Breast epithelium (tissue), 4 donors: Measurements from ENCODE around the gene FAM13B. TPM values are rescaled to one million over a fixed set of nuclear protein-coding genes. Genes with fewer than 3 reads are reported as not detected.
"Not testable (repeated sequence)": the region's sequence is repeated elsewhere in the genome, so short reads cannot be mapped to it uniquely, and the experiment has no call there.

Experiments
- DNase-seq, 2 donors: peaks; one replicate each; pipeline ENCODE4 v3.0.0-alpha.2; 2019; ENCODE audit warnings: low spot score in 2 of 2
- H3K27ac ChIP-seq, 2 donors: fragments of 200-600 bp; sonication (generic) in 1 of 2; one replicate each; pipeline ENCODE4 v1.5.1; 2016 to 2019; ENCODE audit warnings: mild to moderate bottlenecking in 1 of 2
- H3K27me3 ChIP-seq, 2 donors: fragments of 200-600 bp; sonication (generic) in 1 of 2; one replicate each; pipeline versions ENCODE4 v1.5.1 to v1.6.0; 2017 to 2019; ENCODE audit warnings: control low read depth in 1 of 2, mild to moderate bottlenecking in 1 of 2
- H3K36me3 ChIP-seq: fragments of 200-600 bp; one replicate; pipeline ENCODE4 v1.5.1; 2019
- H3K4me1 ChIP-seq, 2 donors: fragments of 200-600 bp; sonication (generic); one replicate each; pipeline ENCODE4 v1.5.1; 2016 to 2019; ENCODE audit warnings: control low read depth in 1 of 2
- H3K4me3 ChIP-seq, 3 donors: fragments of 200-600 bp; sonication (generic); 1 replicate in 2 of 3; 2 replicates in 1 of 3; pipeline ENCODE4 v1.5.1; 2016 to 2019; ENCODE audit warnings: mild to moderate bottlenecking in 3 of 3, moderate library complexity in 2 of 3
- H3K9me3 ChIP-seq, 2 donors: fragments of 200-600 bp; sonication (generic) in 1 of 2; one replicate each; pipeline ENCODE4 v1.5.1; 2016 to 2019; ENCODE audit warnings: control low read depth in 1 of 2
- CTCF ChIP-seq, 3 donors: fragments of 450-650 bp; IDR thresholded peaks; one replicate each; pipeline ENCODE4 v1.5.1; 2016 to 2017; ENCODE audit warnings: antibody characterized with exemption in 3 of 3, mild to moderate bottlenecking in 3 of 3, moderate library complexity in 3 of 3
- POLR2A ChIP-seq: fragments of 450-650 bp; IDR thresholded peaks from one replicate; pipeline ENCODE4 v1.6.1; 2016; ENCODE audit warnings: antibody characterized with exemption, mild to moderate bottlenecking, moderate library complexity
- POLR2AphosphoS5 ChIP-seq, 3 donors: sonication (generic); formaldehyde crosslinking; IDR thresholded peaks; one replicate each; pipeline ENCODE4 v1.6.1; 2017; ENCODE audit warnings: antibody characterized with exemption in 3 of 3
- intact Hi-C: fragments of 100-400 bp; cut with DNase I; formaldehyde crosslinking; loops from one replicate; pipeline ENCODE4 v1.15.1; 2023; ENCODE audit warnings: low total_unique reads
- total RNA-seq, 3 donors: library from RNA; depleted of rRNA; stranded (reverse); fragments of >200 nt; gene quantifications; one replicate each; pipeline ENCODE4 v1.1.0, GENCODE V29; 2016

FAM13B gene
- total RNA-seq, 3 donors from 2014 or later, result 42.7 to 55.8 (median 52.4) TPM

GRCh38 chr5:137959488-137959887, 73.4 kb downstream of the FAM13B start:
- H3K27ac ChIP-seq, result no peak overlapping the region
- no peak for DNase-seq
- H3K27me3 ChIP-seq, result no peaks in the 10 kb centered on the region
- no peak for TF ChIP-seq POLR2AphosphoS5 (IDR thresholded peaks at IDR 0.05)
- no peak for TF ChIP-seq POLR2A
- no peak for TF ChIP-seq CTCF (IDR thresholded peaks at IDR 0.05)
- no peaks in the 10 kb centered on the region for H3K9me3 ChIP-seq
- H3K4me1 ChIP-seq, result no peaks in the 10 kb centered on the region
- intact Hi-C loops, result no loop called here
- no peaks in the 10 kb centered on the region for H3K36me3 ChIP-seq
- H3K4me3 ChIP-seq, result no peak overlapping the region

DNA sequence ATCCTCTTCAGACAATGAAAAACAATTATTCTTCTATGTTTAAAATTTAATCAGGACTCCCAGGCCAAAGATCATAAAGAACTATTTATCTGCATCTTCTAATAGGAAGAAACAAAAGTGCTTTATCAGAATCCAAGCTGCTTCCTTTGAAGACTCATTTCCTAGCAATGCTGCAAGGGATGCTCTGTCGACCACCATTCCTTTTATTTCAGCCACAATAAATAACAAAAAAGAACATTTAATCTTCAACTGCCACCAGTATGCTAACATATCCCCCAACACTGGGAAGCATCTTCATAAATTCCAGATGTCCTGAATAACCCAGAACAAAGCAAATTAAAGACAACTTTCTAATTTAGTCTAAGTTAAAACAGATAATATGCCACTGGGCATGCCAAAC, 74.9 kb downstream of the FAM13B start:
- H3K27me3 ChIP-seq, result no peaks in the 10 kb centered on the region
- intact Hi-C loops, result no loop called here
- H3K4me1 ChIP-seq, result no peaks in the 10 kb centered on the region
- H3K9me3 ChIP-seq, result no peaks in the 10 kb centered on the region
- H3K27ac ChIP-seq, result no peak overlapping the region
- TF ChIP-seq CTCF (IDR thresholded peaks at IDR 0.05), result no peak
- no peak for TF ChIP-seq POLR2A
- no peak for TF ChIP-seq POLR2AphosphoS5 (IDR thresholded peaks at IDR 0.05)
- H3K36me3 ChIP-seq, result no peaks in the 10 kb centered on the region
- H3K4me3 ChIP-seq, result no peak overlapping the region
- no peak for DNase-seq

GRCh38 chr5:137954131-137954879, 78.6 kb downstream of the FAM13B start:
- TF ChIP-seq POLR2A, result no peak
- TF ChIP-seq CTCF (IDR thresholded peaks at IDR 0.05), result no peak
- no peak for TF ChIP-seq POLR2AphosphoS5 (IDR thresholded peaks at IDR 0.05)
- H3K36me3 ChIP-seq, result no peaks in the 10 kb centered on the region
- H3K4me3 ChIP-seq, result no peak overlapping the region
- no peak for DNase-seq
- intact Hi-C loops, result no loop called here
- H3K27ac ChIP-seq, result peak overlapping the region in 1 of 2 donors; percentile 50
- no peaks in the 10 kb centered on the region for H3K9me3 ChIP-seq
- no peaks in the 10 kb centered on the region for H3K27me3 ChIP-seq
- H3K4me1 ChIP-seq, result no peaks in the 10 kb centered on the region

GRCh38 chr5:137945825-137946224, 87.1 kb downstream of the FAM13B start:
- DNase-seq, result no peak
- Histone ChIP-seq H3K27me3 (no peaks in the 10 kb centered on the region), H3K27ac (no peak overlapping the region), H3K4me1 (no peaks in the 10 kb centered on the region), H3K4me3 (no peak overlapping the region), H3K9me3 (no peaks in the 10 kb centered on the region), H3K36me3 (no peaks in the 10 kb centered on the region)
- intact Hi-C loops, result no loop called here
- TF ChIP-seq POLR2A, result no peak
- TF ChIP-seq CTCF (IDR thresholded peaks at IDR 0.05), result no peak
- no peak for TF ChIP-seq POLR2AphosphoS5 (IDR thresholded peaks at IDR 0.05)

DNA sequence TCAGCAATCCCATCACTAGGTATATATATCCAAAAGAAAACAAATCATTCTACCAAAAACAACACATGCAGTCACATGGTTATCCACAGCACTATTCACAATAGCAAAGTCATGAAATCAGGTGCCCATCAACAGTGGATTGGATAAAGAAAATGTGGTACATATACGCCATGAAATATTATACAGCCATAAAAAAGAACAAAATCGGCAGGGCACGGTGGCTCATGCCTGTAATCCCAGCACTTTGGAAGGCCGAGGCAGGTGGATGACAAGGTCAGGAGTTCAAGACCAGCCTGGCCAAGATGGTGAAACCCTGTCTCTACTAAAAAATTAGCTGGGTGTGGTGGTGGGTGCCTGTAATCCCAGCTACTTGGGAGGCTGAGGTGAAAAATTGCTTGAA, 88.6 kb downstream of the FAM13B start:
- H3K4me3 ChIP-seq, H3K4me1 ChIP-seq, H3K36me3 ChIP-seq, H3K9me3 ChIP-seq, intact Hi-C loops, H3K27me3 ChIP-seq, DNase-seq, H3K27ac ChIP-seq: not testable (repeated sequence)

DNA sequence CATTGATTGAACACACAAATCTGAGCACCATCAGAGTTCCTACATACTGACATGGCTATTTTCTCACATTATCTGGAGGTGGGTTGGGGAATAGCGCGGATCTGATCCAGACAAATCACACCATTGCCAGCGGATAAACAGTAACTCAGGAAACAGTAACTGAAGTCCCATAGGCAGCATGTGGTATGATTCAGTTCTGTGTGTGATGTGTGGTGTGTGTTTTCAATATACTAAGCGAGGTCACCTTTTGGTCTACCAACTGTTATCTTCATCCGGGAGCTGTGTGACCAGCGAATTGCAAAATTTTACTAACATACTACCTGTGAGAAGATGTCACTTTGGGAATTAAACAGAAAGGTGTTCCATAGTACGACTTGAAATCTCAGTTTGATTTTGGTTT, 93.5 kb downstream of the FAM13B start:
- H3K36me3 ChIP-seq, result no peaks in the 10 kb centered on the region
- no peak overlapping the region for H3K27ac ChIP-seq
- no peaks in the 10 kb centered on the region for H3K4me1 ChIP-seq
- no peaks in the 10 kb centered on the region for H3K27me3 ChIP-seq
- H3K4me3 ChIP-seq, result no peak overlapping the region
- intact Hi-C loops, result no loop called here
- TF ChIP-seq POLR2AphosphoS5 (IDR thresholded peaks at IDR 0.05), result no peak
- H3K9me3 ChIP-seq, result no peaks in the 10 kb centered on the region
- no peak for DNase-seq
